ENCODE measurements around the gene USP49.

GRCh38 chr6:41757271-41757670 is 137.9 kb downstream of the USP49 start:
- no peak for TF ChIP-seq POLR2A (IDR thresholded peaks at IDR 0.05)
- no peak for TF ChIP-seq CTCF (IDR thresholded peaks at IDR 0.05)

Data from heart left ventricle (tissue), 13 donors.